NB4 (cell line): Measurements from ENCODE around the gene RASGRP1.

Source experiments
- MYC ChIP-seq: IDR thresholded peaks from 2 replicates; pipeline ENCODE4 v1.6.1; 2011; ENCODE audit warnings: low read depth, low read length
- POLR2A ChIP-seq: IDR thresholded peaks from 2 replicates; pipeline ENCODE4 v1.6.1; 2011; ENCODE audit warnings: mild to moderate bottlenecking; ENCODE audit not compliant: insufficient read length; ENCODE audit errors: extremely low read depth
- TF ChIP-seq, protein P1 (sequence below): IDR thresholded peaks from one replicate; pipeline ENCODE4 v1.5.1; 2012; ENCODE audit warnings: low read depth, low read length

DNA sequence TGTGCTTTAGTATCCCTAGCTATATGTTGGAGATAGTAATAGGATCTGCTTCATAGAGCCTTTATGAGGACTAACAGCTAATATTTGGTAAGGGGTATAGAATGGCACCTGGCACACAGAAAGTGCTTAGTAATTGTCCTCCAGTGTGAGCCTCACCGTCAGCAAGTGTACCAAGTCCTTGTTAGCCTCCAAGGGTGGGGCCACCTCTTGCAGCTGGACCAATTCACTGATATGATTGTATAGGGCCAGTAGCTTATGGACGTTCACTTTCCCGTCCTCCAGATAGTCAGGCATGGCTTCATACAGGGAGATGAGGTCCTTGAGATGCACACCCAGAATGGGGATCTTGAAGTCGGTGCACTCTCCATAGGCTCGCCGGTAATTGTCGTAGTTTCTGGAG, 57.0 kb downstream of the RASGRP1 start:
- TF ChIP-seq, protein P1, sequence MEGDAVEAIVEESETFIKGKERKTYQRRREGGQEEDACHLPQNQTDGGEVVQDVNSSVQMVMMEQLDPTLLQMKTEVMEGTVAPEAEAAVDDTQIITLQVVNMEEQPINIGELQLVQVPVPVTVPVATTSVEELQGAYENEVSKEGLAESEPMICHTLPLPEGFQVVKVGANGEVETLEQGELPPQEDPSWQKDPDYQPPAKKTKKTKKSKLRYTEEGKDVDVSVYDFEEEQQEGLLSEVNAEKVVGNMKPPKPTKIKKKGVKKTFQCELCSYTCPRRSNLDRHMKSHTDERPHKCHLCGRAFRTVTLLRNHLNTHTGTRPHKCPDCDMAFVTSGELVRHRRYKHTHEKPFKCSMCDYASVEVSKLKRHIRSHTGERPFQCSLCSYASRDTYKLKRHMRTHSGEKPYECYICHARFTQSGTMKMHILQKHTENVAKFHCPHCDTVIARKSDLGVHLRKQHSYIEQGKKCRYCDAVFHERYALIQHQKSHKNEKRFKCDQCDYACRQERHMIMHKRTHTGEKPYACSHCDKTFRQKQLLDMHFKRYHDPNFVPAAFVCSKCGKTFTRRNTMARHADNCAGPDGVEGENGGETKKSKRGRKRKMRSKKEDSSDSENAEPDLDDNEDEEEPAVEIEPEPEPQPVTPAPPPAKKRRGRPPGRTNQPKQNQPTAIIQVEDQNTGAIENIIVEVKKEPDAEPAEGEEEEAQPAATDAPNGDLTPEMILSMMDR = no peak
- no peak for TF ChIP-seq POLR2A
- TF ChIP-seq MYC = no peak
